ENCODE data around the gene ARIH2.

Gene ARIH2

DNA sequence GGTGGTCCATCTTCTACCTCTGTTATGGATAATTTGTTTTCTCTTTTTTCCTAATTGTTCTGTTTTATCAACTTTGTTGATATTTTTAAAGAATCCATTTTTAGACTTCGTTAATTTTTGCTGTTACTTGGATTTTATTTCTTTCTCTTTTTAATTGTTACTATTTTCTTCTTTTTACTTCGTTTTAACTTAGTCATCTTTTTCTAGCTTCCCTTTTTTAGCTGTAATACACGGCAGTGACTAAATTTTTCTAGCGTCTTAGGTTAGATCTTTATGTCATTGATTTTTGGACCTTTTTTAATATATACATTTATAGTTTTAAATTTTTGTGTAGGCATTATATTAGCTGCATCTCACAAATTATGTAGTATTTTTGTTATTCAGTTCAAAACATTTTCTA, 33.1 kb downstream of the ARIH2 start:
- H3K27me3 ChIP-seq (ENCODE audit: low read depth, low read length) = no peaks in the 10 kb centered on the region
- no peak overlapping the region for H3K27ac ChIP-seq (ENCODE audit: low read length)
- no peak overlapping the region for H3K4me3 ChIP-seq (ENCODE audit: low read depth in 1 of 2, low read length in 2 of 2)
- H3K4me1 ChIP-seq (ENCODE audit: control insufficient read depth in 1 of 2, insufficient read depth in 2 of 2, low read length in 2 of 2) = no peaks in the 10 kb centered on the region
- no peaks in the 10 kb centered on the region for H3K9me3 ChIP-seq (ENCODE audit: control insufficient read depth in 1 of 2, low read length in 2 of 2)
- H3K36me3 ChIP-seq (ENCODE audit: control insufficient read depth in 1 of 2, insufficient read depth in 2 of 2, low read length in 2 of 2) = no peaks in the 10 kb centered on the region

DNA sequence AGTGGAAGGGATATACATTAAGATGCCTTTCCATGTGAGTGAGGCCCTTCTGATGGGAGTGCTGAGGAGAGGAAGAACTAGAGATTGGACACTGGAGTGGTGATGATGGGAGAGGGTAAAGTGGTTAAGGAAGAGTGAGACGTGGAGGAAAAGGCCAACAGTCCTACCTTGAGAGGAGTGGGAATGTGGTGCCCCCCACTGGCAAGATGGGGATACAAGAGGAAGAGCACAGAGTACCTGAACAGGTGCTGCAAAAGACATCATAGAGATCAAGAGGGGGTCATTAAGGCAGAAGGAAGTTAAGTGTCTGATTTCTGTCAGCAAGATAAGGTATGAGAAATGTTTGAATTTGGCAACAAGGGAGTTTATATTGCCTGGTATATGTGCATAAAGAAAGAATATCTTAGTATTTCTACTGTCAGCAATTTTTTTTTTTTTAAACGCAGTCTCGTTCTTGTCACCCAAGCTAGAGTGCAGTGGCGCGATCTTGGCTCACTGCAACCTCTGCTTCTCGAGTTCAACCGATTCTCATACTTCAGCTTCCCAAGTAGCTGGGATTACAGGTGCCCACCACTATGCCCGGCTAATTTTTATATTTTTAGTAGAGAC, 34.0 kb downstream of the ARIH2 start:
- Histone ChIP-seq H3K4me3 (ENCODE audit: low read depth in 1 of 2, low read length in 2 of 2) (no peak overlapping the region), H3K27ac (ENCODE audit: low read length) (no peak overlapping the region), H3K4me1 (ENCODE audit: control insufficient read depth in 1 of 2, insufficient read depth in 2 of 2, low read length in 2 of 2) (no peaks in the 10 kb centered on the region), H3K9me3 (ENCODE audit: control insufficient read depth in 1 of 2, low read length in 2 of 2) (no peaks in the 10 kb centered on the region), H3K27me3 (ENCODE audit: low read depth, low read length) (no peaks in the 10 kb centered on the region), H3K36me3 (ENCODE audit: control insufficient read depth in 1 of 2, insufficient read depth in 2 of 2, low read length in 2 of 2) (no peaks in the 10 kb centered on the region)

GRCh38 chr3:48957006-48957705, 38.5 kb downstream of the ARIH2 start:
- Histone ChIP-seq H3K9me3 (ENCODE audit: control insufficient read depth in 1 of 2, low read length in 2 of 2) (no peaks in the 10 kb centered on the region), H3K4me1 (ENCODE audit: control insufficient read depth in 1 of 2, insufficient read depth in 2 of 2, low read length in 2 of 2) (no peaks in the 10 kb centered on the region), H3K36me3 (ENCODE audit: control insufficient read depth in 1 of 2, insufficient read depth in 2 of 2, low read length in 2 of 2) (peaks cover 0 to 11% of the 10 kb centered on the region in 2 donors), H3K27me3 (ENCODE audit: low read depth, low read length) (no peaks in the 10 kb centered on the region), H3K4me3 (ENCODE audit: low read depth in 1 of 2, low read length in 2 of 2) (no peak overlapping the region), H3K27ac (ENCODE audit: low read length) (no peak overlapping the region)

DNA sequence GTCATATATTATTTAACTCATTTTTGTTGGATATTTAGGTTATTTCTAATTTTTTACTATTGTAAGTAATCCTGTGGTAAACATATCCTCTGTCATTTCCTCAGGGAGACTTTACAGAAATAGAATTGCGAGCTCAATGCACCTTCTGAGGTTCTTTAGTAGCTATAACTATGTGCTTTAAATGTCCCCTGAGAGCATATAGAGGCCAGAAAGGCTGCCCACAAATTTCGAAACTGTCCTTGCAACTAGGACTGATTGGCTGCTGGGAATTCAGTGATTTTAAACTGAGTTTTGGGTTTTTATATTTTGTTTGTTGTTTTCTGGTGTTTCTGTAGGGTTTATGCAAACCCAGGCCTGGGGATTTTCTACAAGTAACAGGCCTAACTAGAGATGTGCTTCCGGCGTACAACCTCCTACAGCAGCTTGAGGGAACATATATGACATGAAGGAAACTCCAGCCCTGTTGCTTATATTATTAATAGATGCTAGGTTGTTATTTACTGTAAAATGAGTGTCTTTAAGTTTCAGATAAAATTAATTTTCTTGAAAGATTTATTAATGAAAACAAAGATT, 42.3 kb downstream of the ARIH2 start:
- Histone ChIP-seq H3K27ac (ENCODE audit: low read length) (no peak overlapping the region), H3K36me3 (ENCODE audit: control insufficient read depth in 1 of 2, insufficient read depth in 2 of 2, low read length in 2 of 2) (peaks cover 19 to 26% of the 10 kb centered on the region in 2 donors), H3K27me3 (ENCODE audit: low read depth, low read length) (no peaks in the 10 kb centered on the region), H3K9me3 (ENCODE audit: control insufficient read depth in 1 of 2, low read length in 2 of 2) (no peaks in the 10 kb centered on the region), H3K4me3 (ENCODE audit: low read depth in 1 of 2, low read length in 2 of 2) (no peak overlapping the region), H3K4me1 (ENCODE audit: control insufficient read depth in 1 of 2, insufficient read depth in 2 of 2, low read length in 2 of 2) (no peaks in the 10 kb centered on the region)

DNA sequence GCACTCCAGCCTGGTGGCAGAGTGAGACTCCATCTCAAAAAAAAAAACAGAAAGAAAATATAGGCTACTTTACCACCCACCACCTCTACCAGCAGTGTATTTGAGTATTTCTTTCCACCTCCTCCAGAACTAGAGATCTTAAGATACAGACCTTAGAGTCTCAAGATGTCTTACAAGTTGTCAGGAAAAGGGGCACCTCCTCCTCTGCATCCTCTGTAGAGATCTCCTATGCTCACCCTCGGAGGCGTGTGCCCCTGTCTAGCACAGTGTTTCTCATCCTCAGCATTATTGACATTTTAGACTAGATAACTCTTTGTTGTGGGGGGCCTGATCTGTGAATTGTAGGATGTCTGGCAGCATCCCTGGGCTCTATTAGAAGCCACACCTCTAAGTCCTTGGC, 43.7 kb downstream of the ARIH2 start:
- Histone ChIP-seq H3K9me3 (ENCODE audit: control insufficient read depth in 1 of 2, low read length in 2 of 2) (no peaks in the 10 kb centered on the region), H3K36me3 (ENCODE audit: control insufficient read depth in 1 of 2, insufficient read depth in 2 of 2, low read length in 2 of 2) (peaks cover 33 to 40% of the 10 kb centered on the region in 2 donors), H3K4me3 (ENCODE audit: low read depth in 1 of 2, low read length in 2 of 2) (no peak overlapping the region), H3K27me3 (ENCODE audit: low read depth, low read length) (no peaks in the 10 kb centered on the region), H3K4me1 (ENCODE audit: control insufficient read depth in 1 of 2, insufficient read depth in 2 of 2, low read length in 2 of 2) (no peaks in the 10 kb centered on the region), H3K27ac (ENCODE audit: low read length) (no peak overlapping the region)

- Histone ChIP-seq H3K4me1 (ENCODE audit: control insufficient read depth in 1 of 2, insufficient read depth in 2 of 2, low read length in 2 of 2) (no peaks in the 10 kb centered on the region), H3K9me3 (ENCODE audit: control insufficient read depth in 1 of 2, low read length in 2 of 2) (no peaks in the 10 kb centered on the region), H3K27me3 (ENCODE audit: low read depth, low read length) (no peaks in the 10 kb centered on the region), H3K36me3 (ENCODE audit: control insufficient read depth in 1 of 2, insufficient read depth in 2 of 2, low read length in 2 of 2) (peaks cover 39 to 44% of the 10 kb centered on the region in 2 donors), H3K27ac (ENCODE audit: low read length) (no peak overlapping the region), H3K4me3 (ENCODE audit: low read depth in 1 of 2, low read length in 2 of 2) (no peak overlapping the region)
These were observed 44.3 kb downstream of the ARIH2 start for GRCh38 chr3:48962939-48963338.

GRCh38 chr3:48963591-48963990, 44.9 kb downstream of the ARIH2 start:
- no peaks in the 10 kb centered on the region for H3K9me3 ChIP-seq (ENCODE audit: control insufficient read depth in 1 of 2, low read length in 2 of 2)
- H3K4me3 ChIP-seq (ENCODE audit: low read depth in 1 of 2, low read length in 2 of 2) = no peak overlapping the region
- peaks cover 42 to 45% of the 10 kb centered on the region in 2 donors for H3K36me3 ChIP-seq (ENCODE audit: control insufficient read depth in 1 of 2, insufficient read depth in 2 of 2, low read length in 2 of 2)
- H3K27me3 ChIP-seq (ENCODE audit: low read depth, low read length) = no peaks in the 10 kb centered on the region
- no peak overlapping the region for H3K27ac ChIP-seq (ENCODE audit: low read length)
- H3K4me1 ChIP-seq (ENCODE audit: control insufficient read depth in 1 of 2, insufficient read depth in 2 of 2, low read length in 2 of 2) = no peaks in the 10 kb centered on the region

DNA sequence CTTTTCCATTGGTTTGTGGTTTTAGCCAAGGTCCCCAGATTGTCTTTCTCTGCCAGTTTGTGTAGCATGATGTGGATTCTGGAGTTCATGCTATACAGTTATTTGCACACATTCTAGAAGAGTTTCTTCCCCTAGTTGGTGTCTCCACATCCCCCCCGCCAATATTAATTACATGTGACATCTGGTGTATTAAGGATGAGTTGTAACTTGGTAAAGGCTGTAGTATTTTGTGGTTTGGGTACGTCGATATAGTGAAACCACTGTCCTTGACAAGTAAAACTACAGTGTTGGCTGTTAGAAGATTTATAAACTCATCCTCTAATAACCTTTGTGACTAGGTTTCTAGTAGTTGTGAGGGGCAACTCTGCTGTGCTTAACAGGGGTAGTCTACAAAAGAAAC, 47.7 kb downstream of the ARIH2 start:
- no peaks in the 10 kb centered on the region for H3K4me1 ChIP-seq (ENCODE audit: control insufficient read depth in 1 of 2, insufficient read depth in 2 of 2, low read length in 2 of 2)
- H3K9me3 ChIP-seq (ENCODE audit: control insufficient read depth in 1 of 2, low read length in 2 of 2) = no peaks in the 10 kb centered on the region
- no peaks in the 10 kb centered on the region for H3K27me3 ChIP-seq (ENCODE audit: low read depth, low read length)
- H3K4me3 ChIP-seq (ENCODE audit: low read depth in 1 of 2, low read length in 2 of 2) = no peak overlapping the region
- peaks cover 52 to 70% of the 10 kb centered on the region in 2 donors for H3K36me3 ChIP-seq (ENCODE audit: control insufficient read depth in 1 of 2, insufficient read depth in 2 of 2, low read length in 2 of 2)
- H3K27ac ChIP-seq (ENCODE audit: low read length) = no peak overlapping the region

DNA sequence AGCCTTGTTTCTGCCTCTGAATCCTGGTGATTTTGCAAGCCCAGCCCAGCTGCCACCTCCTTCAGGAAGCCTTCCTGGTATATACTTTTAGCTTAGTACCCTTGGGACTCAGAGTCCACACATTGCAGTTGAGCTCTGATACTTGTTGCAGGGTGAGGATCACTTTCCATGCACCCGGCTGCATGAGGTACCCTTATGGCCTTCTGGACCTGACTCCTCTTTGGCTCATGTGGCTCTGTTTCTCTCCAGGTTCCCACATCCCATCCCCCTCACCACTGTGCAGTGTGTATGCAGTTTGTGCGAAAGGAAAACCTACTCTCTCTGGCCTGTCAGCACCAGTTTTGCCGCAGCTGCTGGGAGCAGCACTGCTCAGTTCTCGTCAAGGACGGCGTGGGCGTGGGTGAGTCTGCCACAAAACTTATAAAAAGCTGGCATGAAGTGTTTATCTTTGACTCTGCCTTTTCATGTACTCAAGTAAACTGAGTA, 48.3 kb downstream of the ARIH2 start:
- H3K9me3 ChIP-seq (ENCODE audit: control insufficient read depth in 1 of 2, low read length in 2 of 2) = no peaks in the 10 kb centered on the region
- peaks cover 54 to 76% of the 10 kb centered on the region in 2 donors for H3K36me3 ChIP-seq (ENCODE audit: control insufficient read depth in 1 of 2, insufficient read depth in 2 of 2, low read length in 2 of 2)
- no peaks in the 10 kb centered on the region for H3K27me3 ChIP-seq (ENCODE audit: low read depth, low read length)
- no peak overlapping the region for H3K27ac ChIP-seq (ENCODE audit: low read length)
- no peak overlapping the region for H3K4me3 ChIP-seq (ENCODE audit: low read depth in 1 of 2, low read length in 2 of 2)
- no peaks in the 10 kb centered on the region for H3K4me1 ChIP-seq (ENCODE audit: control insufficient read depth in 1 of 2, insufficient read depth in 2 of 2, low read length in 2 of 2)

- Histone ChIP-seq H3K27me3 (ENCODE audit: low read depth, low read length) (no peaks in the 10 kb centered on the region), H3K27ac (ENCODE audit: low read length) (no peak overlapping the region), H3K4me1 (ENCODE audit: control insufficient read depth in 1 of 2, insufficient read depth in 2 of 2, low read length in 2 of 2) (no peaks in the 10 kb centered on the region), H3K4me3 (ENCODE audit: low read depth in 1 of 2, low read length in 2 of 2) (no peak overlapping the region), H3K9me3 (ENCODE audit: control insufficient read depth in 1 of 2, low read length in 2 of 2) (no peaks in the 10 kb centered on the region), H3K36me3 (ENCODE audit: control insufficient read depth in 1 of 2, insufficient read depth in 2 of 2, low read length in 2 of 2) (peaks cover 67 to 95% of the 10 kb centered on the region in 2 donors)
These were observed 51.9 kb downstream of the ARIH2 start for GRCh38 chr3:48970586-48970985.

DNA sequence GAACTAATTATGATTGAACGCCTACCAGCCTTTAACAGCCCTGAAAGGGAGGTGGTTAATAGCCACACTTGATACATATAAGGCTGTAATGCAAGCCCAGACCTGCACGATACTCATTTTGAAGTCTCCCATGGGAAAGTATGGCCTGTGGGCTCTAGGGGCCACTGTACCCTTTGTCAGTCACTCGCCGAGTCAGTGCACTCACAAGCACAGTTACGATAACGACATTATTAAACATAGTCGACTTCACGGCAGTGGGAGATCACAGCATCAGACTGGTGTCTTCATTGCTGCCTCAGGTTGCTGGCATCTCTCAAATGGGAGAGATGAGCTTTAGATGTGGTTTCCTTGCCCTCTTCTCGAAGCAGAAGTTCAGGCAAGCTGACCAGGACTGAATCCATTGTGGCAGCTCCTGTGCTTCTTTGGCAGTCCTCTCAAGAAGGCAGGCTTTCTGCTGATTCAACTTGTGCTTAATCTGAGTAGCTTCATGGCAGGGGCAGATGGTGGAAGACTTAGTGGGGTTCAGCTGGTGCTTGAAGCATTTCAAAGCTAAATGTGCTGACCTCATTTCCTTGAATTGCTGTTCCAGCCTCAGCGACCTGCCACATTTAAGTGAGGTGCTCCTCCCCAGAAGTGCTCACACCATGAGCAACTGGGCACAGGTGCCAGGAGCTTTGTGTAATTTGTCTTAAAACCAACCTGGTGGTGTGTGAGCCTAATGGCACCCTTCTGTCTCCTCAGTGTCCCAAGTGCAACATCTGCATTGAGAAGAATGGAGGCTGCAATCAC, 55.6 kb downstream of the ARIH2 start:
- H3K36me3 ChIP-seq (ENCODE audit: control insufficient read depth in 1 of 2, insufficient read depth in 2 of 2, low read length in 2 of 2) = peaks cover 59 to 90% of the 10 kb centered on the region in 2 donors

More for the DNA sequence above, 55.6 kb downstream of the ARIH2 start:
- H3K27me3 ChIP-seq (ENCODE audit: low read depth, low read length) = no peaks in the 10 kb centered on the region
- H3K9me3 ChIP-seq (ENCODE audit: control insufficient read depth in 1 of 2, low read length in 2 of 2) = no peaks in the 10 kb centered on the region
- no peak overlapping the region for H3K4me3 ChIP-seq (ENCODE audit: low read depth in 1 of 2, low read length in 2 of 2)
- no peak overlapping the region for H3K27ac ChIP-seq (ENCODE audit: low read length)
- H3K4me1 ChIP-seq (ENCODE audit: control insufficient read depth in 1 of 2, insufficient read depth in 2 of 2, low read length in 2 of 2) = no peaks in the 10 kb centered on the region
